HepG2 (cell line): ENCODE results near the gene MIDN.

ENCODE experiments used
- FOXK2 ChIP-seq: fragments of 450-650 bp; IDR thresholded peaks from 2 replicates; pipeline ENCODE4 v1.6.1; 2016
- HNRNPLL ChIP-seq: fragments of 200-400 bp; formaldehyde crosslinking; IDR thresholded peaks from 2 replicates; pipeline ENCODE4 v1.6.1; 2017; ENCODE audit warnings: mild to moderate bottlenecking, low read depth, low read length; ENCODE audit not compliant: poor library complexity, severe bottlenecking
- MATR3 ChIP-seq: sonication (generic); formaldehyde crosslinking; IDR thresholded peaks from 2 replicates; pipeline ENCODE4 v1.4.0; 2020; ENCODE audit warnings: missing genetic modification reagents
- PPARG ChIP-seq: conservative IDR thresholded peaks from 2 replicates; pipeline ENCODE4 v1.6.1; 2016; ENCODE audit warnings: missing biosample characterization, missing genetic modification reagents
- ZNF207 ChIP-seq: fragments of 450-650 bp; IDR thresholded peaks from 2 replicates; pipeline ENCODE4 v1.6.1; 2016; ENCODE audit warnings: antibody characterized with exemption, borderline replicate concordance
- ZNF552 ChIP-seq: sonication (generic); formaldehyde crosslinking; IDR thresholded peaks from 2 replicates; pipeline ENCODE4 v1.9.0; 2022; ENCODE audit warnings: missing genetic modification reagents, mild to moderate bottlenecking, borderline replicate concordance
- ZNF563 ChIP-seq: sonication (generic); formaldehyde crosslinking; IDR thresholded peaks from 2 replicates; pipeline ENCODE4 v1.8.0; 2022; ENCODE audit warnings: mild to moderate bottlenecking, moderate library complexity, missing genetic modification reagents
- ZNF770 ChIP-seq: sonication (generic); formaldehyde crosslinking; IDR thresholded peaks from 2 replicates; pipeline ENCODE4 v1.5.0; 2020; ENCODE audit warnings: mild to moderate bottlenecking, missing genetic modification reagents
- ZSCAN5A ChIP-seq: sonication (generic); formaldehyde crosslinking; IDR thresholded peaks from 2 replicates; pipeline ENCODE4 v1.8.0; 2022; ENCODE audit warnings: mild to moderate bottlenecking, missing genetic modification reagents, borderline replicate concordance

- TF ChIP-seq ZNF207, result no peak
- TF ChIP-seq ZNF552, result no peak
- TF ChIP-seq FOXK2, result no peak
- TF ChIP-seq PPARG (CRISPR knock-in tag), result no peak
- no peak for TF ChIP-seq ZNF770 (CRISPR knock-in tag)
- no peak for TF ChIP-seq MATR3 (CRISPR knock-in tag)
- TF ChIP-seq HNRNPLL, result no peak
- no peak for TF ChIP-seq ZNF563
- TF ChIP-seq ZSCAN5A (CRISPR knock-in tag), result no peak
Measured at GRCh38 chr19:1214299-1214861, 34.0 kb upstream of the MIDN start.
